Muscle layer of duodenum (tissue), 2 donors: ENCODE data around the gene MCL1.
"Not testable (repeated sequence)": the region's sequence is repeated elsewhere in the genome, so short reads cannot be mapped to it uniquely, and the experiment has no call there.

ENCODE experiments used
- H3K27ac ChIP-seq: one replicate; pipeline ENCODE4 v1.7.0; 2013; ENCODE audit warnings: mild to moderate bottlenecking, low read length
- H3K27me3 ChIP-seq: one replicate; pipeline ENCODE4 v1.7.0; 2013; ENCODE audit warnings: low read depth, mild to moderate bottlenecking, control low read depth, low read length
- H3K36me3 ChIP-seq, 2 donors: one replicate each; pipeline ENCODE4 v1.7.0; 2013; ENCODE audit warnings: low read length in 2 of 2, control low read depth in 1 of 2, mild to moderate bottlenecking in 1 of 2; ENCODE audit not compliant: insufficient read depth in 2 of 2, control insufficient read depth in 1 of 2
- H3K4me1 ChIP-seq, 2 donors: one replicate each; pipeline ENCODE4 v1.7.0; 2013; ENCODE audit warnings: low read length in 2 of 2, mild to moderate bottlenecking in 2 of 2, control low read depth in 1 of 2, moderate library complexity in 1 of 2; ENCODE audit not compliant: insufficient read depth in 2 of 2, control insufficient read depth in 1 of 2
- H3K4me3 ChIP-seq, 2 donors: one replicate each; pipeline ENCODE4 v1.7.0; 2013; ENCODE audit warnings: low read length in 2 of 2, low read depth in 1 of 2, mild to moderate bottlenecking in 1 of 2
- H3K9me3 ChIP-seq, 2 donors: one replicate each; pipeline ENCODE4 v1.7.0; 2013; ENCODE audit warnings: low read length in 2 of 2, control low read depth in 1 of 2, mild to moderate bottlenecking in 1 of 2; ENCODE audit not compliant: control insufficient read depth in 1 of 2
- donor health status: healthy.

MCL1 gene

DNA sequence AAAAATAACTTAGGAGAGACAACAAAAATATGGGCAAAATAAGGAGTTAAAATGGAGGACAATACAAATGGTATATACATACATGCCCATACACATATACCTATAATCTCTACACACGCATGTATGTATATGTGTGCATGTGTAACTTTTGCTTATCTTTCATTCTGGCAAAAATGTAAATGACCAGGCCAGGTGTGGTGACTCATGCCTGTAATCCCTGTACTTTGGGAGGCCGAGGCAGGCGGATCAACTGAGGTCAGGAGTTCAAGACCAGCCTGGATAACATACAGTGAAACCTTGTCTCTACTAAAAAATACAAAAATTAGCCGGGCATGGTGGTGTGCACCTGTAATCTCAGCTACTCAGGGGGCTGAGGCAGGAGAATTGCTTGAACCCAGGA, 18.9 kb upstream of the MCL1 start:
- not testable (repeated sequence) for H3K9me3 ChIP-seq, H3K4me3 ChIP-seq, H3K27me3 ChIP-seq, H3K4me1 ChIP-seq, H3K36me3 ChIP-seq, H3K27ac ChIP-seq

- no peak overlapping the region for H3K27ac ChIP-seq
- no peaks in the 10 kb centered on the region for H3K9me3 ChIP-seq
- H3K27me3 ChIP-seq, result no peaks in the 10 kb centered on the region
- no peaks in the 10 kb centered on the region for H3K4me1 ChIP-seq
- no peak overlapping the region for H3K4me3 ChIP-seq
- no peaks in the 10 kb centered on the region for H3K36me3 ChIP-seq
Observed at GRCh38 chr1:150596976-150597375, 17.6 kb upstream of the MCL1 start.

DNA sequence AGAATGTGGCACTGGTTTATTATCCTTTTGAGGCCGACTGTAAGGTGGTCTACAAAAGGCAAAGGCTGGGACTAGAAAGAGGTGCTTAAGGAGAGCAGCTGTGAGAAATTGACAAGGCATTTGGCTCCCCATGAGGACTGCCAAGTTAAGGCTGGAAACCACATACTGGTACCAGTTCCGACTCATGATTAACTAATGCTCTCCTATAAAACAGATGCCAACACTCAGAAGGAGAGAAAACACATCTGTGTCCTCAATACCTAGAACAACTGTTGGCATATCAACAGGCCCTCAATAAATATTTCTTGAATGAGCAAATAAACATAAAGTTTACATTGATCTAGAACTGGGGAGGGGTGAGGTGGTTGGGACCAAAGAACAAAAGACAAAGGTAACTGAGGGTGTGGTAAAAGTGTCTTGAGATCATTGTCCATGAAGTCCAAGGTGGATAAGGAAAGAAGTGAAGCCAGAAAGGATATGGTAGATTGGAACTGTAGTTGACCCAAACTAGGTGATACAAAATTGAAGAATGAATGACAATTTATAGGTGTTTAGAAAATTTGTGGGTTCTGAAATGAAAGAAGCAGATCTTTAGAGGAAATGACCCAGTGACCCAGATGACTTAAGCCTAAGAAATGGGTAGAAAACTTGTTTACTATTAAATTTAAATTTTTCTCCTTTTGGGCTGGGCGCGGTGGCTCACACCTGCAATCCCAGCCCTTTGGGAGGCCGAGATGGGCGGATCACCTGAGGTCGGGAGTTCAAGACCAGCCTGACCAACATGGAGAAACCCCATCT, 16.9 kb upstream of the MCL1 start:
- Histone ChIP-seq H3K27me3 (no peaks in the 10 kb centered on the region), H3K9me3 (no peaks in the 10 kb centered on the region), H3K36me3 (no peaks in the 10 kb centered on the region), H3K27ac (peak overlapping the region; percentile 13), H3K4me1 (no peaks in the 10 kb centered on the region), H3K4me3 (no peak overlapping the region)

DNA sequence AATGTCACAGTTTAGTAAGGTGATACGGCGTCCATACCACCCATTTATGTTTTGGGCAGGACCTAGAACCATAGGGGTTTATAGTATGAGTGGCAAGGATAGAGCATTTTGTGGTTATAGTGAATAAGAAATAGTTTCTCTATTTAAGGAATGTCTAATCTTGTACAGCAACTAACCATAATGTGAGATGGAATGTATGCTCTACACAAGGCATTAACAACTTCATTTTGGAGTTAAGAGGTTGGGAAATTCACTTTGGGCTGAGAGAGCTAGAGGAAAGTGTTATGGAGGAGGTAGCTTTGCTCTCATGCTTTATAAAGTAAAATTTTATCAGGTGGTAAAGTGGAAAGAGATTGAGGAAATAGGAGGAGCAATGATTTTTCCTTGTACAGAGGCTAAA, 3.0 kb upstream of the MCL1 start:
- H3K4me3 ChIP-seq, result no peak overlapping the region
- peaks cover 8 to 21% of the 10 kb centered on the region in 2 donors for H3K36me3 ChIP-seq
- no peak overlapping the region for H3K27ac ChIP-seq
- H3K27me3 ChIP-seq, result no peaks in the 10 kb centered on the region
- no peaks in the 10 kb centered on the region for H3K9me3 ChIP-seq
- H3K4me1 ChIP-seq, result peaks cover 4% of the 10 kb centered on the region in 2 donors

DNA sequence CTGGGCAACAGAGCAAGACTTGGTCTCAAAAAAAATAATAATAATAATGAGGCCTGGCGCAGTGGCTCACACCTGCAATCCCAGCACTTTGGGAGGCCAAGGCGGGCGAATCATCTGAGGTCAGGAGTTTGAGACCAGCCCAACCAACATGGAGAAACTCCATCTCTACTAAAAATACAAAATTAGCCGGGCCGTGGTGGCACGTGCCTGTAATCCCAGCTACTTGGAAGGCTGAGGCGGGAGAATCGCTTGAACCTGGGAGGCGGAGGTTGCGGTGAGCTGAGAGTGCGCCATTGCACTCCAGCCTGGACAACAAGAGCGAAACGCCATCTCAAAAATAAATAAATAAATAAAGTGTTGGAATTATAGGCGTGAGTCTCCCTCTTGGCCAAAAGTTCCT, 2.6 kb upstream of the MCL1 start:
- not testable (repeated sequence) for H3K27me3 ChIP-seq, H3K4me1 ChIP-seq, H3K27ac ChIP-seq, H3K9me3 ChIP-seq, H3K4me3 ChIP-seq
- peaks cover 12 to 25% of the 10 kb centered on the region in 2 donors for H3K36me3 ChIP-seq

DNA sequence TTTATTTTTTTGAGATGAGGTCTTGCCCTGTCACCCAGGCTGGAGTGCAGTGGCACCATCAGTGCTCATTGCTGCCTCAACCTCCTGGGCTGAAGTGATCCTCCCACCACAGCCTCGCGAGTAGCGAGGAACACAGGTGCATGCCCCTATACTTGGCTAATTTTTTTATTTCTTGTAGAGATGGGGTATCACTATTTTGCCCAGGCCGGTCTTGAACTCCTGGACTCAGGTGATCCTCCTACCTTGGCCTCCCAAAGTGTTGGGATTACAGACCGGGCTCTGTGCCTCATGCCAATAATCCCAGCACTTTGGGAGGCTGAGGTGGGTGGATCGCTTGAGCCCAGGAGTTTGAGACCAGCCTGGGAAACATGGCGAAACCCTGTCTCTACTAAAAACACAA, 2.0 kb upstream of the MCL1 start:
- H3K9me3 ChIP-seq, H3K27me3 ChIP-seq, H3K27ac ChIP-seq, H3K4me3 ChIP-seq, H3K4me1 ChIP-seq: not testable (repeated sequence)
- H3K36me3 ChIP-seq, result peaks cover 18 to 30% of the 10 kb centered on the region in 2 donors

GRCh38 chr1:150580966-150581365, 1.6 kb upstream of the MCL1 start:
- not testable (repeated sequence) for H3K4me1 ChIP-seq
- peaks cover 22 to 34% of the 10 kb centered on the region in 2 donors for H3K36me3 ChIP-seq

DNA sequence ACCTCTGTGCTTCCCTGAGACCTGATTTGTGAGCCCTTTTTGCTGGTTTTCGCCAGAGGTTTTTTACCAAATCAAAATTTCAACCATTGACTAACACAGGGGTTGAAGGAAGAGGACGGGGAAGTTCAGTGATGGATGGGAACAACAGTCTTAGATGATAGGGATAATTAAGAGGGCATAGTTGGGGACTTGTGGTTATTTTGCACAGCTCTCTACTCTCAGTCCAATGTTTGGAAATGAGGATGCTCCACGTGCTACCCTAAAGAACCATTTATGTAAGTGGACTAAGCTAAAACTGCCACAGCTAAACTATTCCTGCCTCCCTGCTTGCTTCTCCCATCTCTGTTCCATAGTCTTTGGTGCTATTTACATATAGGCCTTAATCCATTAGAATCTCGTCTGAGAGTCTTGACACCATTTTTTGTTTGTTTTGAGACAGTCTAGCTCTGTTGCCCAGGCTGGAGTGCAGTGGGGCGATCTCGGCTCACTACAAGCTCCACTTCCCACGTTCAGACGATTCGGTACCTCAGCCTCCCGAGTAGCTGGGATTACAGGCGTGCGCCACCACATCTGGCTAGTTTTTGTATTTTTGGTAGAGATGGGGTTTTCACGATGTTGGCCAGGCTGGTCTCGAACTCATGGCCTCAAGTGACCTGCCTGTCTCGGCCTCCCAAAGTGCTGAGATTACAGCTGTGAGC, 684 bp upstream of the MCL1 start:
- no peaks in the 10 kb centered on the region for H3K27me3 ChIP-seq
- peaks cover 8 to 11% of the 10 kb centered on the region in 2 donors for H3K4me1 ChIP-seq
- H3K27ac ChIP-seq, result peak overlapping the region; percentile 100
- H3K9me3 ChIP-seq, result no peaks in the 10 kb centered on the region
- peak overlapping the region; percentile 60 to 91 for H3K4me3 ChIP-seq
- peaks cover 31 to 43% of the 10 kb centered on the region in 2 donors for H3K36me3 ChIP-seq

More at GRCh38 chr1:150580966-150581365, 1.6 kb upstream of the MCL1 start:
- not testable (repeated sequence) for H3K27ac ChIP-seq, H3K4me3 ChIP-seq, H3K9me3 ChIP-seq, H3K27me3 ChIP-seq

- peaks cover 13 to 25% of the 10 kb centered on the region in 2 donors for H3K4me1 ChIP-seq
- peak overlapping the region; percentile 98 to 100 for H3K4me3 ChIP-seq
- H3K9me3 ChIP-seq, result no peaks in the 10 kb centered on the region
- H3K36me3 ChIP-seq, result peaks cover 42 to 53% of the 10 kb centered on the region in 2 donors
- H3K27ac ChIP-seq, result peak overlapping the region; percentile 100
- no peaks in the 10 kb centered on the region for H3K27me3 ChIP-seq
Observed at GRCh38 chr1:150578272-150579109, 919 bp downstream of the MCL1 start.

DNA sequence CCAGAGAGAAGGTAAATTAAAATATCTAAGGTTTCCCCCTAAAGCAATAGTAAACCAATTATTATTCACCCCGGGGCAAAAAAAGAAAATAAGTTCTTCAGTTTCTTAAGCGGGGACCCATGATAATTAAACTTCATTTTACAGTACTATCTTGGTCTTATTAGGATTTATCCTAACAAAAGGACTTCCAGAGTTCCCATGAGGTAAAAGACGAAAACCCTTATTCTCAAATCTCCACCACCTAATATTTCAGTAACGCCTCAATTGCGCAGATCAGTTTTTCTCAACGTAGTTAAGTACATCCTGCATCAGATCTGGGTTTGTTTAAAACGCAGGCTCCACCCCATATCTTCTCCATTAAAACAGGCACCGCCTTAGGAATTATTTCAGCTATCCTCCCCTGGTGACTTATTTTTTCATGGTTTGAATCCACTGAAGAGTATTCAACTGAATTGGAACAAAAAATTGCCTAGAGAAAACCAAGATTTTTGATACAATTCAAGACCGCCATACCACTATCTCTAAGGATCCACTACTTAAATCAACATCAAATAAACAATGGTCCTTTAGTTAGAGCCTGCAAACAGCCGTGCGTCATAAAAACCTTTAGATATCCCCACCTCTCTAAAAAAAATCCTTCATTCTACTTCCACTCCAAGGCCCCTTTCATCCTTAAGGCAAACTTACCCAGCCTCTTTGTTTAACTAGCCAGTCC, 1.7 kb downstream of the MCL1 start:
- H3K4me1 ChIP-seq, result peaks cover 16 to 32% of the 10 kb centered on the region in 2 donors
- H3K4me3 ChIP-seq, result peak overlapping the region; percentile 98 to 100
- H3K9me3 ChIP-seq, result no peaks in the 10 kb centered on the region
- peak overlapping the region; percentile 100 for H3K27ac ChIP-seq
- peaks cover 49 to 60% of the 10 kb centered on the region in 2 donors for H3K36me3 ChIP-seq
- H3K27me3 ChIP-seq, result no peaks in the 10 kb centered on the region
